Measurements from ENCODE around the gene ARHGEF1. TPM values are rescaled to one million over a fixed set of nuclear protein-coding genes. Genes with fewer than 3 reads are reported as not detected.

ARHGEF1 gene
- total and polyA plus RNA-seq, 5 experiments from 2014 or later, result 161 to 1,239 (median 346) TPM

- ATAC-seq, result peak; percentile 56 to 58
- Mint-ChIP-seq H3K4me3 (peak overlapping the region; percentile 94 to 99 (median 97)), H3K4me1 (peaks cover 29 to 74% (median 49%) of the 10 kb centered on the region in 4 donors), H3K27me3 (peaks cover 0 to 1% (median 0%) of the 10 kb centered on the region in 5 donors), H3K27ac (peak overlapping the region; percentile 94 to 100 (median 99)), H3K36me3 (peaks cover 9 to 53% (median 35%) of the 10 kb centered on the region in 3 donors), H3K9me3 (no peaks in the 10 kb centered on the region)
- peak; percentile 65 to 94 (median 84) for DNase-seq
- POLR2A ChIA-PET, result interaction anchor here (0.6 to 13.9 kb wide), 15 partner anchors 9 to 345 kb away, joined by 3 to 819 read pairs (median 7); partner anchors contain the start of genes CD79A, ERFL, RABAC1 and RPS19
Measured at GRCh38 chr19:41887711-41888382, 4.9 kb downstream of the ARHGEF1 start.

- Mint-ChIP-seq H3K9me3 (no peaks in the 10 kb centered on the region), H3K27ac (peak overlapping the region; percentile 94 to 100 (median 99)), H3K4me1 (peaks cover 32 to 77% (median 56%) of the 10 kb centered on the region in 4 donors), H3K27me3 (peaks cover 0 to 1% (median 0%) of the 10 kb centered on the region in 5 donors), H3K4me3 (peak overlapping the region; percentile 94 to 99 (median 97)), H3K36me3 (peaks cover 9 to 57% (median 33%) of the 10 kb centered on the region in 3 donors)
- peak; percentile 5 to 42 for ATAC-seq
- POLR2A ChIA-PET, result interaction anchor here (1.3 to 13.9 kb wide), 12 partner anchors 17 to 187 kb away, joined by 3 to 819 read pairs (median 10); partner anchors contain the start of genes CD79A, ERFL, RABAC1 and RPS19
- DNase-seq, result peak in 8 of 10 donors; percentile 43 to 78 (median 74)
Measured at GRCh38 chr19:41888926-41889325, 5.9 kb downstream of the ARHGEF1 start.

GRCh38 chr19:41889896-41890295 is 6.9 kb downstream of the ARHGEF1 start:
- POLR2A ChIA-PET, result interaction anchor here (1.3 to 13.9 kb wide), 9 partner anchors 9 to 69 kb away, joined by 4 to 819 read pairs (median 176); partner anchors contain the start of genes CD79A, ERFL, RABAC1 and RPS19

GRCh38 chr19:41890936-41891335 is 8.0 kb downstream of the ARHGEF1 start:
- Mint-ChIP-seq H3K4me1 (peaks cover 35 to 80% (median 66%) of the 10 kb centered on the region in 4 donors), H3K27me3 (peaks cover 0 to 1% (median 0%) of the 10 kb centered on the region in 5 donors), H3K9me3 (no peaks in the 10 kb centered on the region), H3K4me3 (peak overlapping the region in 6 of 10 donors; percentile 48 to 97 (median 74)), H3K27ac (peak overlapping the region; percentile 13 to 99 (median 92)), H3K36me3 (peaks cover 9 to 68% (median 36%) of the 10 kb centered on the region in 3 donors)
- POLR2A ChIA-PET, result interaction anchor here (0.7 to 13.9 kb wide), 9 partner anchors 10 to 68 kb away, joined by 3 to 819 read pairs (median 21); partner anchors contain the start of genes CD79A, ERFL, RABAC1 and RPS19
- ATAC-seq (no peak), DNase-seq (no peak)

More at GRCh38 chr19:41889896-41890295, 6.9 kb downstream of the ARHGEF1 start:
- peaks cover 0 to 1% (median 0%) of the 10 kb centered on the region in 5 donors for H3K27me3 Mint-ChIP-seq
- no peak for DNase-seq
- peaks cover 33 to 80% (median 62%) of the 10 kb centered on the region in 4 donors for H3K4me1 Mint-ChIP-seq
- peaks cover 9 to 65% (median 33%) of the 10 kb centered on the region in 3 donors for H3K36me3 Mint-ChIP-seq
- peak overlapping the region; percentile 94 to 100 (median 99) for H3K27ac Mint-ChIP-seq
- H3K9me3 Mint-ChIP-seq, result no peaks in the 10 kb centered on the region
- H3K4me3 Mint-ChIP-seq, result peak overlapping the region; percentile 94 to 99 (median 97)
- no peak for ATAC-seq

- peak overlapping the region in 7 of 10 donors; percentile 69 to 97 (median 81) for H3K4me3 Mint-ChIP-seq
- H3K9me3 Mint-ChIP-seq, result no peaks in the 10 kb centered on the region
- peaks cover 4 to 66% (median 23%) of the 10 kb centered on the region in 3 donors for H3K36me3 Mint-ChIP-seq
- ATAC-seq, result no peak
- H3K27ac Mint-ChIP-seq, result peak overlapping the region; percentile 83 to 99 (median 92)
- peaks cover 34 to 75% (median 70%) of the 10 kb centered on the region in 4 donors for H3K4me1 Mint-ChIP-seq
- POLR2A ChIA-PET, result interaction anchor here (1.4 to 13.9 kb wide), 8 partner anchors 9 to 55 kb away, joined by 3 to 819 read pairs (median 98); partner anchors contain the start of genes CD79A, ERFL and RPS19
- no peak for DNase-seq
- H3K27me3 Mint-ChIP-seq, result peaks cover 0 to 1% (median 0%) of the 10 kb centered on the region in 5 donors
Measured at GRCh38 chr19:41892173-41892902, 9.4 kb downstream of the ARHGEF1 start.

- POLR2A ChIA-PET, result interaction anchor here (2.3 to 3.9 kb wide), 2 partner anchors 15 to 28 kb away, joined by 5 to 61 read pairs; no protein-coding TSS in a partner anchor
- ATAC-seq (peak; percentile 19 to 41), DNase-seq (peak in 1 of 10 donors; percentile 42)
- Mint-ChIP-seq H3K36me3 (peaks cover 4 to 73% (median 25%) of the 10 kb centered on the region in 3 donors), H3K4me3 (peak overlapping the region in 9 of 10 donors; percentile 53 to 86 (median 74)), H3K9me3 (no peaks in the 10 kb centered on the region), H3K4me1 (peaks cover 37 to 81% (median 75%) of the 10 kb centered on the region in 4 donors), H3K27ac (peak overlapping the region; percentile 78 to 98 (median 90)), H3K27me3 (no peaks in the 10 kb centered on the region)
Measured at GRCh38 chr19:41893899-41894298, 10.9 kb downstream of the ARHGEF1 start.

- peak overlapping the region in 9 of 10 donors; percentile 14 to 86 (median 74) for H3K4me3 Mint-ChIP-seq
- H3K27ac Mint-ChIP-seq, result peak overlapping the region; percentile 78 to 98 (median 90)
- H3K27me3 Mint-ChIP-seq, result no peaks in the 10 kb centered on the region
- H3K4me1 Mint-ChIP-seq, result peaks cover 36 to 81% (median 74%) of the 10 kb centered on the region in 4 donors
- peaks cover 9 to 73% (median 21%) of the 10 kb centered on the region in 3 donors for H3K36me3 Mint-ChIP-seq
- no peak for ATAC-seq
- POLR2A ChIA-PET, result interaction anchor here (0.5 to 3.9 kb wide), 7 partner anchors 10 to 62 kb away, joined by 3 to 61 read pairs (median 5); no protein-coding TSS in a partner anchor
- H3K9me3 Mint-ChIP-seq, result no peaks in the 10 kb centered on the region
- no peak for DNase-seq
Measured at GRCh38 chr19:41894350-41894749, 11.4 kb downstream of the ARHGEF1 start.

GRCh38 chr19:41895745-41896580 is 13.0 kb downstream of the ARHGEF1 start:
- DNase-seq, result no peak
- H3K4me3 Mint-ChIP-seq, result peak overlapping the region; percentile 14 to 86 (median 74)

GRCh38 chr19:41896581-41896942 is 13.6 kb downstream of the ARHGEF1 start:
- POLR2A ChIA-PET, result interaction anchor here (0.6 to 3.9 kb wide), 8 partner anchors 9 to 25 kb away, joined by 3 to 61 read pairs (median 5); partner anchors contain the start of gene ARHGEF1
- Mint-ChIP-seq H3K4me3 (peak overlapping the region in 7 of 10 donors; percentile 10 to 84 (median 48)), H3K4me1 (peaks cover 29 to 73% (median 68%) of the 10 kb centered on the region in 4 donors), H3K27me3 (no peaks in the 10 kb centered on the region), H3K9me3 (no peaks in the 10 kb centered on the region), H3K36me3 (peaks cover 6 to 80% (median 20%) of the 10 kb centered on the region in 3 donors), H3K27ac (peak overlapping the region; percentile 66 to 96 (median 84))
- ATAC-seq, result no peak
- no peak for DNase-seq

More at GRCh38 chr19:41895745-41896580, 13.0 kb downstream of the ARHGEF1 start:
- no peaks in the 10 kb centered on the region for H3K27me3 Mint-ChIP-seq
- peaks cover 31 to 74% (median 71%) of the 10 kb centered on the region in 4 donors for H3K4me1 Mint-ChIP-seq
- ATAC-seq, result peak; percentile 61 to 70
- H3K9me3 Mint-ChIP-seq, result no peaks in the 10 kb centered on the region
- H3K27ac Mint-ChIP-seq, result peak overlapping the region; percentile 85 to 96 (median 92)
- POLR2A ChIA-PET, result interaction anchor here (0.6 to 3.9 kb wide), 17 partner anchors 8 to 55 kb away, joined by 3 to 61 read pairs (median 5); partner anchors contain the start of gene RPS19
- peaks cover 9 to 77% (median 21%) of the 10 kb centered on the region in 3 donors for H3K36me3 Mint-ChIP-seq

- DNase-seq, result no peak
- H3K4me3 Mint-ChIP-seq, result peak overlapping the region in 1 of 10 donors; percentile 59
- H3K36me3 Mint-ChIP-seq, result peaks cover 4 to 84% (median 24%) of the 10 kb centered on the region in 3 donors
- no peak for ATAC-seq
- peak overlapping the region in 5 of 10 donors; percentile 70 to 96 (median 86) for H3K27ac Mint-ChIP-seq
- no peaks in the 10 kb centered on the region for H3K9me3 Mint-ChIP-seq
- H3K4me1 Mint-ChIP-seq, result peaks cover 30 to 73% (median 67%) of the 10 kb centered on the region in 4 donors
- POLR2A ChIA-PET, result interaction anchor here (0.8 to 3.9 kb wide), 5 partner anchors 9 to 25 kb away, joined by 3 to 61 read pairs (median 3); partner anchors contain the start of gene ARHGEF1
- no peaks in the 10 kb centered on the region for H3K27me3 Mint-ChIP-seq
Measured at GRCh38 chr19:41897181-41897580, 14.2 kb downstream of the ARHGEF1 start.

Measured in naive thymus-derived CD8-positive, alpha-beta T cell (primary cell).